CD14-positive monocyte (primary cell): ENCODE data around the gene GH1. TPM values are rescaled to one million over a fixed set of nuclear protein-coding genes. Genes with fewer than 3 reads are reported as not detected.

Experiments used
- DNase-seq, 3 donors: peaks; one replicate each; pipeline ENCODE4 v3.0.0-alpha.2; 2011 to 2022
- H2AFZ ChIP-seq: 2 replicates; pipeline ENCODE4 v1.6.0; 2012; ENCODE audit warnings: mild to moderate bottlenecking, low read depth, low read length, inconsistent platforms; ENCODE audit not compliant: insufficient read depth, poor library complexity, severe bottlenecking
- H3K27ac ChIP-seq, 2 donors: 1 replicate in 1 of 2; 2 replicates in 1 of 2; pipeline ENCODE4 v1.5.1; 2012 to 2013; ENCODE audit warnings: low read length in 2 of 2, control low read depth in 1 of 2, inconsistent platforms in 1 of 2, low read depth in 1 of 2, mild to moderate bottlenecking in 1 of 2
- H3K27me3 ChIP-seq, 2 donors: one replicate each; pipeline versions ENCODE4 v1.6.0 to v1.6.1; 2011 to 2013; ENCODE audit warnings: low read length in 2 of 2; ENCODE audit not compliant: control insufficient read depth in 2 of 2, insufficient read depth in 2 of 2
- H3K36me3 ChIP-seq, 2 donors: replicated peaks in 1 of 2; 1 replicate in 1 of 2; 2 replicates in 1 of 2; pipeline versions ENCODE4 v1.5.1 to v1.6.1; 2012 to 2013; ENCODE audit warnings: low read length in 2 of 2, control low read depth in 1 of 2, inconsistent platforms in 1 of 2, mild to moderate bottlenecking in 1 of 2; ENCODE audit not compliant: insufficient read depth in 2 of 2, control insufficient read depth in 1 of 2
- H3K4me1 ChIP-seq, 2 donors: 1 replicate in 1 of 2; 2 replicates in 1 of 2; pipeline versions ENCODE4 v1.5.1 to v1.6.1; 2012 to 2013; ENCODE audit warnings: low read length in 2 of 2, control low read depth in 1 of 2, inconsistent platforms in 1 of 2, mild to moderate bottlenecking in 1 of 2, moderate library complexity in 1 of 2; ENCODE audit not compliant: insufficient read depth in 2 of 2, control insufficient read depth in 1 of 2
- H3K4me2 ChIP-seq: replicated peaks from 2 replicates; pipeline ENCODE3; 2012; ENCODE audit warnings: low read length, moderate library complexity, mild to moderate bottlenecking; ENCODE audit not compliant: poor library complexity, severe bottlenecking; ENCODE audit errors: extremely low read depth
- H3K4me3 ChIP-seq, 3 experiments: fragments of 200-600 bp in 1 of 3; sonication (generic) in 1 of 3; replicated peaks in 1 of 3; 1 replicate in 2 of 3; 2 replicates in 1 of 3; pipeline ENCODE4 v1.5.1; 2011 to 2013; ENCODE audit warnings: low read length in 3 of 3, mild to moderate bottlenecking in 3 of 3, control low read depth in 2 of 3, low read depth in 2 of 3, inconsistent platforms in 1 of 3, moderate library complexity in 1 of 3
- H3K79me2 ChIP-seq: 2 replicates; pipeline ENCODE4 v1.6.0; 2012; ENCODE audit warnings: mild to moderate bottlenecking, control low read depth, inconsistent platforms, low read length, moderate library complexity; ENCODE audit not compliant: insufficient read depth
- H3K9ac ChIP-seq: 2 replicates; pipeline ENCODE4 v1.6.0; 2017; ENCODE audit warnings: low read length, mild to moderate bottlenecking; ENCODE audit not compliant: insufficient read depth, poor library complexity, severe bottlenecking
- H3K9me3 ChIP-seq, 2 donors: replicated peaks in 1 of 2; 1 replicate in 1 of 2; 2 replicates in 1 of 2; pipeline versions ENCODE4 v1.5.1 to v1.6.1; 2012 to 2013; ENCODE audit warnings: low read length in 2 of 2, control low read depth in 1 of 2; ENCODE audit not compliant: control insufficient read depth in 1 of 2, insufficient read depth in 1 of 2
- H4K20me1 ChIP-seq: 2 replicates; pipeline ENCODE4 v1.6.0; 2012; ENCODE audit warnings: mild to moderate bottlenecking, low read length, control low read depth, moderate library complexity; ENCODE audit not compliant: insufficient read depth
- H3K27ac Mint-ChIP-seq, 7 donors: one replicate each; pipeline ENCODE4 v1.8.0; 2020; ENCODE audit warnings: mild to moderate bottlenecking in 7 of 7, mixed read lengths in 7 of 7, moderate library complexity in 6 of 7, inconsistent platforms in 2 of 7
- H3K27me3 Mint-ChIP-seq, 3 donors: one replicate each; pipeline ENCODE4 v1.8.0; 2021 to 2022; ENCODE audit warnings: low read depth in 3 of 3, mild to moderate bottlenecking in 3 of 3, mixed read lengths in 3 of 3, moderate library complexity in 3 of 3, inconsistent platforms in 1 of 3
- H3K36me3 Mint-ChIP-seq, 2 donors: one replicate each; pipeline ENCODE4 v1.8.0; 2020; ENCODE audit warnings: mixed read lengths in 2 of 2, inconsistent platforms in 1 of 2, mild to moderate bottlenecking in 1 of 2
- H3K4me1 Mint-ChIP-seq: one replicate; pipeline ENCODE4 v1.8.0; 2020; ENCODE audit warnings: mild to moderate bottlenecking, mixed read lengths
- H3K4me3 Mint-ChIP-seq, 2 donors: one replicate each; pipeline ENCODE4 v1.8.0; 2020; ENCODE audit warnings: mild to moderate bottlenecking in 2 of 2, mixed read lengths in 2 of 2, moderate library complexity in 1 of 2
- H3K9me3 Mint-ChIP-seq, 7 donors: one replicate each; pipeline ENCODE4 v1.8.0; 2020 to 2022; ENCODE audit warnings: mixed read lengths in 7 of 7, mild to moderate bottlenecking in 6 of 7, moderate library complexity in 6 of 7, inconsistent platforms in 2 of 7
- CTCF ChIP-seq: fragments of 200-600 bp; IDR thresholded peaks from one replicate; pipeline ENCODE4 v1.8.0; 2022; ENCODE audit warnings: antibody characterized with exemption, mild to moderate bottlenecking
- WGBS: methylation state at CpG from one replicate; pipeline ENCODE4 v1.1.5; 2013; ENCODE audit warnings: missing lambda C conversion rate; ENCODE audit not compliant: insufficient coverage; 5-methylcytosine and 5-hydroxymethylcytosine counted together
- intact Hi-C, 2 donors: fragments of 100-400 bp; cut with micrococcal nuclease; formaldehyde crosslinking; loops; one replicate each; pipeline versions ENCODE4 v1.15.0 to v1.15.1; 2023
- polyA plus RNA-seq, 3 donors: library from polyadenylated mRNA; depleted of rRNA in 1 of 3; unstranded in 2 of 3; stranded (reverse) in 1 of 3; fragments of 300-500 nt in 2 of 3; fragments of >200 nt in 1 of 3; fragmentation: Illumina TruSeq in 2 of 3; gene quantifications; 1 replicate in 2 of 3; 2 replicates in 1 of 3; pipeline ENCODE4 v1.2.3, GENCODE V29; 2012 to 2021

GH1 gene
- polyA plus RNA-seq, 3 donors: not detected

GRCh38 chr17:63937920-63938319, 19.3 kb upstream of the GH1 start:
- no peak for TF ChIP-seq CTCF
- Mint-ChIP-seq H3K36me3 (no peaks in the 10 kb centered on the region), H3K27me3 (peaks cover 2 to 10% (median 5%) of the 10 kb centered on the region in 3 donors), H3K4me1 (peaks cover 13% of the 10 kb centered on the region), H3K27ac (no peak overlapping the region), H3K9me3 (peaks cover 0 to 2% (median 0%) of the 10 kb centered on the region in 7 donors), H3K4me3 (no peak overlapping the region)
- Histone ChIP-seq H3K4me3 (no peak overlapping the region), H3K9ac (no peak overlapping the region), H3K27ac (no peak overlapping the region), H3K27me3 (no peaks in the 10 kb centered on the region), H3K79me2 (no peaks in the 10 kb centered on the region), H4K20me1 (no peaks in the 10 kb centered on the region), H3K4me1 (peaks cover 7 to 12% of the 10 kb centered on the region in 2 donors), H3K36me3 (no peaks in the 10 kb centered on the region), H3K9me3 (no peaks in the 10 kb centered on the region), H3K4me2 (no peak overlapping the region), H2AFZ (no peak overlapping the region)
- WGBS: 100% methylated on average over 4 of the region's 4 CpGs
- no peak for DNase-seq
- intact Hi-C loops: no loop called here

GRCh38 chr17:63937319-63937718, 18.7 kb upstream of the GH1 start:
- no peaks in the 10 kb centered on the region for H3K9me3 ChIP-seq
- TF ChIP-seq CTCF: no peak

More at GRCh38 chr17:63937319-63937718, 18.7 kb upstream of the GH1 start:
- intact Hi-C loops: no loop called here
- DNase-seq: no peak
- H3K4me1 Mint-ChIP-seq: peaks cover 19% of the 10 kb centered on the region
- H3K4me3 ChIP-seq: no peak overlapping the region
- H4K20me1 ChIP-seq: no peaks in the 10 kb centered on the region
- no peak overlapping the region for H3K4me3 Mint-ChIP-seq
- no peak overlapping the region for H3K27ac Mint-ChIP-seq
- no peak overlapping the region for H2AFZ ChIP-seq
- no peaks in the 10 kb centered on the region for H3K27me3 ChIP-seq
- no peaks in the 10 kb centered on the region for H3K79me2 ChIP-seq
- no peaks in the 10 kb centered on the region for H3K36me3 ChIP-seq
- no CpG with 5 or more reads among the region's 6 CpGs for WGBS
- peaks cover 0 to 2% (median 0%) of the 10 kb centered on the region in 7 donors for H3K9me3 Mint-ChIP-seq
- H3K4me2 ChIP-seq: no peak overlapping the region
- H3K27me3 Mint-ChIP-seq: peaks cover 2 to 12% (median 5%) of the 10 kb centered on the region in 3 donors
- H3K4me1 ChIP-seq: peaks cover 11 to 17% of the 10 kb centered on the region in 2 donors
- H3K9ac ChIP-seq: no peak overlapping the region
- H3K36me3 Mint-ChIP-seq: no peaks in the 10 kb centered on the region
- no peak overlapping the region for H3K27ac ChIP-seq
